ENCODE data around the gene ADAP2.

DNA sequence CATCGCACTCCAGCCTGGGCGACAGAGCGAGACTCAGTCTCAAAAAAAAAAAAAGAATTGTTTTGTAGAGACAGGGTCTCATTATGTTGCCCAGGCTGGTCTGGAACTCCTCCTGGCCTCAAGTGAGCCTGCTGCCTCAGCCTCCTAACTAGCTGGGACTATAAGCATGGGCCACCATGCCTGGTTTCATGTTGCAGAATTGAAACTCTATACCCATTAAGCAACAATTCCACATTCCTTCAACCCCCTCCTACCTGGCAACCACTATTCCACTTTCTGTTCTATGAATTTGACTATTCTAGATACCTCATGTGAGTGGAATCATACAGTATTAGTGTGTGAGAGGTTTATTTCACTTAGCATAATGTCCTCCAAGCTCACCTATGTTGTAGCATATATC lies 73.6 kb downstream of the ADAP2 start:
- TF ChIP-seq POLR2AphosphoS5 (IDR thresholded peaks at IDR 0.05), result no peak
- TF ChIP-seq, protein P1, sequence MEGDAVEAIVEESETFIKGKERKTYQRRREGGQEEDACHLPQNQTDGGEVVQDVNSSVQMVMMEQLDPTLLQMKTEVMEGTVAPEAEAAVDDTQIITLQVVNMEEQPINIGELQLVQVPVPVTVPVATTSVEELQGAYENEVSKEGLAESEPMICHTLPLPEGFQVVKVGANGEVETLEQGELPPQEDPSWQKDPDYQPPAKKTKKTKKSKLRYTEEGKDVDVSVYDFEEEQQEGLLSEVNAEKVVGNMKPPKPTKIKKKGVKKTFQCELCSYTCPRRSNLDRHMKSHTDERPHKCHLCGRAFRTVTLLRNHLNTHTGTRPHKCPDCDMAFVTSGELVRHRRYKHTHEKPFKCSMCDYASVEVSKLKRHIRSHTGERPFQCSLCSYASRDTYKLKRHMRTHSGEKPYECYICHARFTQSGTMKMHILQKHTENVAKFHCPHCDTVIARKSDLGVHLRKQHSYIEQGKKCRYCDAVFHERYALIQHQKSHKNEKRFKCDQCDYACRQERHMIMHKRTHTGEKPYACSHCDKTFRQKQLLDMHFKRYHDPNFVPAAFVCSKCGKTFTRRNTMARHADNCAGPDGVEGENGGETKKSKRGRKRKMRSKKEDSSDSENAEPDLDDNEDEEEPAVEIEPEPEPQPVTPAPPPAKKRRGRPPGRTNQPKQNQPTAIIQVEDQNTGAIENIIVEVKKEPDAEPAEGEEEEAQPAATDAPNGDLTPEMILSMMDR (IDR thresholded peaks at IDR 0.05), result no peak

All from transverse colon (tissue), 4 donors.